Aorta (tissue), 5 donors: ENCODE measurements around the gene SIAH1. TPM values are rescaled to one million over a fixed set of nuclear protein-coding genes. Genes with fewer than 3 reads are reported as not detected.

ENCODE experiments used
- ATAC-seq: fragments of 200-7000 bp; cut with Tn5 transposase; one replicate; pipeline ENCODE4 v1.9.1; 2022; ENCODE audit warnings: moderate library complexity; ENCODE audit not compliant: low FRiP score
- DNase-seq, 2 donors: peaks; one replicate each; pipeline ENCODE4 v3.0.0-alpha.2; 2020
- H3K27ac ChIP-seq, 2 donors: one replicate each; pipeline ENCODE4 v1.5.1; 2013; ENCODE audit warnings: low read length in 2 of 2, mild to moderate bottlenecking in 2 of 2, moderate library complexity in 2 of 2, control low read depth in 1 of 2, inconsistent platforms in 1 of 2, low read depth in 1 of 2
- H3K27me3 ChIP-seq, 2 donors: one replicate each; pipeline ENCODE4 v1.6.1; 2013; ENCODE audit warnings: control low read depth in 1 of 2, low read length in 1 of 2, mild to moderate bottlenecking in 1 of 2, moderate library complexity in 1 of 2; ENCODE audit not compliant: insufficient read depth in 2 of 2, control insufficient read depth in 1 of 2
- H3K36me3 ChIP-seq, 2 donors: one replicate each; pipeline ENCODE4 v1.6.1; 2013; ENCODE audit warnings: control low read depth in 1 of 2, low read length in 1 of 2, mild to moderate bottlenecking in 1 of 2; ENCODE audit not compliant: insufficient read depth in 2 of 2, control insufficient read depth in 1 of 2
- H3K4me1 ChIP-seq, 2 donors: one replicate each; pipeline ENCODE4 v1.6.1; 2013; ENCODE audit warnings: low read length in 2 of 2, control low read depth in 1 of 2, mild to moderate bottlenecking in 1 of 2, moderate library complexity in 1 of 2; ENCODE audit not compliant: insufficient read depth in 2 of 2, control insufficient read depth in 1 of 2
- H3K4me3 ChIP-seq, 2 donors: one replicate each; pipeline ENCODE4 v1.5.1; 2013; ENCODE audit warnings: low read length in 2 of 2, control low read depth in 1 of 2, mild to moderate bottlenecking in 1 of 2
- H3K9me3 ChIP-seq: one replicate; pipeline ENCODE4 v1.6.1; 2013; ENCODE audit warnings: mild to moderate bottlenecking, low read length; ENCODE audit not compliant: control insufficient read depth
- WGBS, 2 donors: extraction: QIAGEN DNeasy Blood & Tissue Kit; methylation state at CpG; one replicate each; pipeline ENCODE4 v1.1.7; 2013; 5-methylcytosine and 5-hydroxymethylcytosine counted together
- intact Hi-C, 2 donors: fragments of 100-400 bp; cut with DNase I; formaldehyde crosslinking; loops; one replicate each; pipeline versions ENCODE4 v1.14.2 to v1.15.0; 2022
- long read RNA-seq, 2 donors: library from polyadenylated mRNA; unstranded; transcript quantifications; one replicate each; pipeline ENCODE4 v2.0.0, GENCODE V29; 2020 to 2021
- polyA plus RNA-seq, 2 donors: library from polyadenylated mRNA; stranded (reverse); fragments of 200-250 nt; gene quantifications; one replicate each; pipeline ENCODE4 v1.2.3, GENCODE V29; 2013
- total RNA-seq, 2 donors: library from RNA; stranded (reverse); fragmentation: NEBNext Ultra II Directional; extraction: Animal tissue kit (Norgen Biotek cat#: 25700); gene quantifications; one replicate each; pipeline ENCODE4 v1.2.1, GENCODE V29; 2021
- donor health status: healthy with polysubstance abuse.
- donor health status: Bipolar disorder and iron deficiency.
- donor health status: DM: no; HTN: no; CAD: no.
- donor health status: DM: no; HTN: no; CAD: no.
- donor health status: DM: yes; HTN: yes; CAD: no.

SIAH1 gene
- total RNA-seq (10 to 100 TPM; 23.9 to 24.3 TPM), polyA plus RNA-seq (10 to 100 TPM; 12.7 to 15.3 TPM)
- long read RNA-seq, donor 1, transcript SIAH1-203 (2 exons, 2,147 nt): major isoform, 51 of 61 reads
- long read RNA-seq, donor 1, partial matches to known transcripts: 3 of 61 reads
- long read RNA-seq, donor 1, other reads (novel, unspliced or antisense): 3 of 61 reads
- long read RNA-seq, donor 2, transcript SIAH1-203 (2 exons, 2,147 nt): major isoform, 16 of 25 reads
- long read RNA-seq, donor 2, partial matches to known transcripts: 2 of 25 reads
- long read RNA-seq, donor 2, other reads (novel, unspliced or antisense): 4 of 25 reads

DNA sequence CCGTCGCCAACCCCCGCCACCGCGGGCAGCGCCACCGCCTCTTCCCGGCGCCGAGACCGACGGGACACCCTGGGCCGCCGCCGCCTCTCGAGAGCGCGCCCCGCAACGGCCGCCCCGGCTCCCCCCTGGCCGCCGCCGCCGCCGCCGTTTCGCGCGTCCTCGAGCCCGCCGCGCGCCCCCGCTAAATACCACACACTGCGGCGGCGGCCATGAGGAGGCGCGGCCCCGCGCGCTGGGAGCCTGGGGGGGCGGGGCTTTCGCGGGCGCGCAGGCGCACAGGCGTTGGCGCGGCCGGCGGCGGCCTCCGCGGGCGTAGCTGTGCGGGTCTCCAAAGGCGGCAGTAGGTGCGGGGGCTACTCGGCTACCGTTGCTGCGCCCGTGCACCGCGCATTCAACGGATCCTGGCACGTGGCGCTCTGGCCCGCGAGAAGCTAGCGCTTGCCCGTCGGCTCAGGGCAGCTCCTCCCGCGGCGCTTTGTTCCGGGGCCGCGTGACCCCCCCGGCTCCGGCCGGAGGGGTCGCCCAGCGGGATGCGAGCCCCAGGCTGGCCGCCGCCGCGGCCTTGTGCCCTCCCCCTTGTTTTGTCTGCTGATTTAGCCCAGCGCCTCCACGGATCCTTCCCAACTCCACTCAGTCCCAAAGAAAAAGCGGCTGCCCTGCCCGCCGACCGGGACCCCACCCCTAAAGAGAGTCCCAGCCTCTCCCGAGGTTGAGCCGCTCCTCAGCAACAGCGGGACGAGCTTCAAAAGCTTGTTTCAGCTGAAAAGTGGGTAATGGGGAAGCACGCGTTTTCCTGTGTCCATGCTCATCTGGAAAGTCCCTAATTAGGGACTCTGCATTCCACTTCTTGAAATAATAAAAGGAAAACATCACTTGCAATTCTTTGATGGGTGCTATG, at the start of gene SIAH1:
Gene SIAH1 (minus strand): TSS at position 161 of the 898 bp plus-strand sequence. CDS start 22,985 bp downstream, outside the sequence.
- WGBS, 2 donors: 1% methylated on average over 80 to 105 of the region's 105 CpGs
- H3K27ac ChIP-seq: peak within 1 kb of the TSS; percentile 95 to 99
- H3K4me3 ChIP-seq: peak within 1 kb of the TSS; percentile 96 to 99
- no peaks in the 10 kb centered on the region for H3K27me3 ChIP-seq
- H3K36me3 ChIP-seq: no peaks in the 10 kb centered on the region
- peaks cover 2 to 16% of the 10 kb centered on the region in 2 donors for H3K4me1 ChIP-seq
- intact Hi-C loops: loop anchor here in 1 of 2 donors (5.0 kb wide), 2 partner anchors 57 to 152 kb away; no protein-coding TSS in a partner anchor
- ATAC-seq (peak; percentile 93), DNase-seq (peak; percentile 88 to 95)
- no peaks in the 10 kb centered on the region for H3K9me3 ChIP-seq

GRCh38 chr16:48434653-48435317, 49.6 kb upstream of the SIAH1 start:
- WGBS, 2 donors: 30% methylated on average over 4 of the region's 4 CpGs
- no peaks in the 10 kb centered on the region for H3K36me3 ChIP-seq
- no peak overlapping the region for H3K4me3 ChIP-seq
- no peaks in the 10 kb centered on the region for H3K9me3 ChIP-seq
- ATAC-seq: no peak
- H3K27me3 ChIP-seq: no peaks in the 10 kb centered on the region
- peak in 1 of 2 donors; percentile 63 for DNase-seq
- no peak overlapping the region for H3K27ac ChIP-seq
- H3K4me1 ChIP-seq: no peaks in the 10 kb centered on the region
- intact Hi-C loops: no loop called here

GRCh38 chr16:48433850-48434530, 48.8 kb upstream of the SIAH1 start:
- WGBS, 2 donors: 93 to 94% methylated on average over 5 of the region's 5 CpGs

DNA sequence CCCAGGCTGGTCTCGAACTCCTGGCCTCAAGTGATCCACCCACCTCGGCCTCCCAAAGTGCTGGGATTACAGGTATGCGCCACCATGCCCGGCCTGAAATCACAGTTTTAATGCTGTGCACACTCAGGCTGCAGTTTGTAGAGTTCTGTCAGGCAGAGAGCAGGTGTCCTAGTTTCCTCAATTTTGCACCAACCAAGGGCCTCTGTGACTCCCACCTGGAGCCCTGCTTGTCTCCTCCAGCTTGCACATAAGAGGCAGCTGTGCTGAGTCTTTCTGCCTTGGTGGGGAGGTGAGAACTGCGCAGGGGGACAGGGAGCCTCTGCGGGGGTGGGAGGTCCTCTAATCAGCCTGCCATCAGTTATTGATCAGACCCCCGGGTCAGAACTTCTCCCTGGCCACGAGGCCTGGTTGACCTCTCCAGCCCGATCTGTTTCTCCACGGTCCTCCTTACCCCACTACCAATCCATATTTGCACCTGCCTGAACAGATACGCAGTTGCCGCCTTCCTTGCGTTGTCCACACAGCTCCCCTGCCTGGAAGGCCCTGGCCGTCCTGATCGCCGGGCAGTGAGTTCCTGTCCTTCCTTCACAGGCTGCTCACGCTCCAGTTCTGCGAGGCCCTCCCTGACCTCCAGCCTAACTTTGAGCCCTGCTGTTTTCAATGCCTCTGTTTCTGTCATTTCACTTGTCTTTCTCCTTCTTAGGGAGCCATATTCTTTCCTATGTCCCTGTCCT, 48.1 kb upstream of the SIAH1 start:
- no peak for DNase-seq
- no peak for ATAC-seq
- Histone ChIP-seq H3K4me3 (no peak overlapping the region), H3K27ac (no peak overlapping the region), H3K4me1 (no peaks in the 10 kb centered on the region), H3K9me3 (no peaks in the 10 kb centered on the region), H3K27me3 (no peaks in the 10 kb centered on the region), H3K36me3 (no peaks in the 10 kb centered on the region)
- WGBS, 2 donors: 95 to 97% methylated on average over 18 of the region's 18 CpGs
- intact Hi-C loops: no loop called here

More at GRCh38 chr16:48433850-48434530, 48.8 kb upstream of the SIAH1 start:
- intact Hi-C loops: no loop called here
- Histone ChIP-seq H3K36me3 (no peaks in the 10 kb centered on the region), H3K27ac (no peak overlapping the region), H3K4me3 (no peak overlapping the region), H3K27me3 (no peaks in the 10 kb centered on the region), H3K4me1 (no peaks in the 10 kb centered on the region), H3K9me3 (no peaks in the 10 kb centered on the region)
- ATAC-seq (no peak), DNase-seq (no peak)

DNA sequence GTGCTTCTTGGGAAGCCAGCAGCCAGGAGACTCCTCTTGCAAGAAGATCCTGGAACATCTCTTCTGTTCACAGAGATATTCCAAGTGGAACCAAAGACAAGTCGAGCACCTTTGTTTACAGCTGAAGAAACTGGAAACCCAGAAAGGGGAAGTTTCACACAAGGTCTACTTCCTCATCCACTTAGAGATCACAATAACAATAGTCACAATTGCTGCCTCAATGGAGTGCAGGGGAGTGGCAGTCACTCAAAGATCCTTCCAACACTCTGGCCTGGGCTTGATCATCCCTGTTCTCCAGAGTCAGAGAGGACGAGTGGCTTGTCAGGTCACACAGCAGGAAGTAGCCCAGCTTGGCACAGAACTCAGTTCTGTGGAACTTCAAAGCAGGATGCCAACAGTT, 46.9 kb upstream of the SIAH1 start:
- Histone ChIP-seq H3K9me3 (no peaks in the 10 kb centered on the region), H3K4me1 (no peaks in the 10 kb centered on the region), H3K4me3 (no peak overlapping the region), H3K27ac (no peak overlapping the region), H3K27me3 (no peaks in the 10 kb centered on the region), H3K36me3 (no peaks in the 10 kb centered on the region)
- no peak for DNase-seq
- intact Hi-C loops: no loop called here
- no peak for ATAC-seq
- 54 to 63% methylated on average over 2 of the region's 2 CpGs for WGBS, 2 donors

- ATAC-seq (no peak), DNase-seq (no peak)
- Histone ChIP-seq H3K36me3 (no peaks in the 10 kb centered on the region), H3K27me3 (no peaks in the 10 kb centered on the region), H3K9me3 (no peaks in the 10 kb centered on the region), H3K27ac (no peak overlapping the region), H3K4me1 (no peaks in the 10 kb centered on the region), H3K4me3 (no peak overlapping the region)
- 93 to 97% methylated on average over 3 of the region's 3 CpGs for whole genome bisulfite sequencing, 2 donors
- intact Hi-C loops: no loop called here
These were observed 45.7 kb upstream of the SIAH1 start for GRCh38 chr16:48430890-48431289.

GRCh38 chr16:48426244-48427141, 41.3 kb upstream of the SIAH1 start:
- ATAC-seq: no peak
- intact Hi-C loops: no loop called here
- no peaks in the 10 kb centered on the region for H3K9me3 ChIP-seq

More at GRCh38 chr16:48426244-48427141, 41.3 kb upstream of the SIAH1 start:
- Histone ChIP-seq H3K27ac (no peak overlapping the region), H3K4me3 (no peak overlapping the region), H3K4me1 (no peaks in the 10 kb centered on the region), H3K36me3 (no peaks in the 10 kb centered on the region), H3K27me3 (no peaks in the 10 kb centered on the region)
- DNase-seq: no peak
- 79 to 88% methylated on average over 2 of the region's 2 CpGs for WGBS, 2 donors
